Measurements from ENCODE around the gene MINK1. TPM values are rescaled to one million over a fixed set of nuclear protein-coding genes. Genes with fewer than 3 reads are reported as not detected.

Gene MINK1
- total RNA-seq: 10 to 100 TPM; 25.9 to 58.7 (median 42.0) TPM

DNA sequence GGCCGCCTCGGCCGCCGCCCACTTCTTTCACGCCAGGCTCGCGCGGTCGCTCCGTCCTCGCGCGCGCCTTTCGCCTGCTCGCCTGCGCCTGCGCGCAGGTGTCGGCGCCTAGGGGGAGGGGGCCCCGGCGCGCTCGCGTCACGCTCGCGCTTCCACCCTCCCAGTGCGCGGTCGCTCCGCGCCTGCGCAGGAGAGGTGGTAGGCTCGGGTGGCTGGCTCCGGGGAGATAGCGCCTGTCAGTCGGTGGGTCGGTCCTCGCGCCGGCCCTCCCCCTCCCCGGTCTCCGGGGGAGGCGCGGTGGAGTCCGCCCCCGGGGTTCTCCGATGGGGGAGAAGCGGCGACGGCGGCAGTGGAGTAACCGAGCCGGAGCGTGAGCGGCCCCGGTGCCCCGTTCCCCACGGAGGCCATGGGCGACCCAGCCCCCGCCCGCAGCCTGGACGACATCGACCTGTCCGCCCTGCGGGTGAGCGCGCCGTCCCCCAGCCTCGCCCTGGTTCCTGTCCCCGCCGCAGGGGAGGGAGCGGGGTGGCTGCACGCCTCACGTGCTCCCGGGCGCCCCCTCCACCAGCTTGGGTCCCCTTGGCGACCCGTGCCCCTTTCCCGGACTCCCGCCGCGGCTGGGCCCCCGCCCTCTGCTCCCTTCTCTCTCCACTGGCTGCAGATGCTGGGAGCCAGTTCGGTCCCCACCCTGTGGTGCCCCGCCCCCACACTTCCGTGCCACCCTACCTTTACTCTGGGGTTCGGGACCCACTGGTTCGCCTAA is at the start of gene MINK1:
Gene MINK1 (plus strand): TSS at position 163 of the 763 bp plus-strand sequence. CDS start 244 bp downstream, at position 407.
- no peaks in the 10 kb centered on the region for H3K27me3 ChIP-seq
- H3K27ac ChIP-seq: peak within 1 kb of the TSS; percentile 93 to 94
- H3K4me1 ChIP-seq: peaks cover 0 to 20% of the 10 kb centered on the region in 2 donors
- H3K36me3 ChIP-seq: no peaks in the 10 kb centered on the region
- TF ChIP-seq, protein P1, sequence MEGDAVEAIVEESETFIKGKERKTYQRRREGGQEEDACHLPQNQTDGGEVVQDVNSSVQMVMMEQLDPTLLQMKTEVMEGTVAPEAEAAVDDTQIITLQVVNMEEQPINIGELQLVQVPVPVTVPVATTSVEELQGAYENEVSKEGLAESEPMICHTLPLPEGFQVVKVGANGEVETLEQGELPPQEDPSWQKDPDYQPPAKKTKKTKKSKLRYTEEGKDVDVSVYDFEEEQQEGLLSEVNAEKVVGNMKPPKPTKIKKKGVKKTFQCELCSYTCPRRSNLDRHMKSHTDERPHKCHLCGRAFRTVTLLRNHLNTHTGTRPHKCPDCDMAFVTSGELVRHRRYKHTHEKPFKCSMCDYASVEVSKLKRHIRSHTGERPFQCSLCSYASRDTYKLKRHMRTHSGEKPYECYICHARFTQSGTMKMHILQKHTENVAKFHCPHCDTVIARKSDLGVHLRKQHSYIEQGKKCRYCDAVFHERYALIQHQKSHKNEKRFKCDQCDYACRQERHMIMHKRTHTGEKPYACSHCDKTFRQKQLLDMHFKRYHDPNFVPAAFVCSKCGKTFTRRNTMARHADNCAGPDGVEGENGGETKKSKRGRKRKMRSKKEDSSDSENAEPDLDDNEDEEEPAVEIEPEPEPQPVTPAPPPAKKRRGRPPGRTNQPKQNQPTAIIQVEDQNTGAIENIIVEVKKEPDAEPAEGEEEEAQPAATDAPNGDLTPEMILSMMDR (IDR thresholded peaks at IDR 0.05): no peak
- TF ChIP-seq POLR2AphosphoS5 (IDR thresholded peaks at IDR 0.05): peak in 1 of 3 donors; percentile 79
- TF ChIP-seq POLR2A (IDR thresholded peaks at IDR 0.05): peak; percentile 72
- peak within 1 kb of the TSS; percentile 84 to 99 (median 96) for H3K4me3 ChIP-seq
- H3K9me3 ChIP-seq: no peaks in the 10 kb centered on the region
- peak; percentile 79 to 85 for DNase-seq (ENCODE audit: low spot score in 2 of 2)
- intact Hi-C loops (cut with DNase I; ENCODE audit: low total_unique reads): no loop called here

DNA sequence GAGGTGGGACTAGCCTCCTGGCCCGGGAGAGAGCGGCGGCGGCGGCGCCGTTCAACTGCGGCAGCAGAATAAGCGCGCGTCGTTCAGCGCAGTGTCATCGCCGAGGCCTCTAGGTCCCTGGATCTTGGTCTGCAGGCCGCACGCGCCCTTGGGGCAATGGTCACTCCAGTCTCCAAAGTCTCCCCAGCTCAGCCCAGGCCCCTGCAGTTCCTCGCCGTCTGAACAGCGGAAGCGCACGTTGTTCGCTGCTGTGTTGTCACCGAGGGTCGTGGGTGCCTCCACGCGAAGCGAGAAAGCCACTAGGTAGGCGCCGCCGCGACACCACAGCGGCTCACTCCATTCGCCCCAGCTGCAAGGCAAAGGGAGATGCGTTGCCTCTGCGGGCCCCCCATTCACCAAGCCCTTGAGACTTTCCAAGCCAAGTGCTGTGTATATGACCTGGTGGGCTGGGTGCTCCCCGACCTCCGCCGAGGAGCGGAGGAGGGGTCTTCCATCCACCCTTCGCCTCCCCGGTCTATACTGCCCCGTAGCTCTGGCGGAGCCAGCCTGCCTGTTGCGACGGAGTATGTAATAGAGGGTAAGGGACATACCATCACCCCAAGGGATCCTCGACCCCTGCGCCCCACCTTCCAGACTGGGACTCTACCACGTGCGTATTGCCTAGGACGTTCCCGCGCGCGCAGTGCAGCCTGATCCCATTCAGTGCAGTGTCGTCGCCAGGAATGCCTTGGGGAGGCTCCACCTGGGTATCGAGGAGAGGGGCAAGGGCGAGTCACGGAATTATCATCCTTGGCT is 47.6 kb upstream of the MINK1 start:
- Histone ChIP-seq H3K27me3 (peaks cover 4 to 19% of the 10 kb centered on the region in 2 donors), H3K9me3 (no peaks in the 10 kb centered on the region), H3K36me3 (no peaks in the 10 kb centered on the region), H3K4me3 (peak overlapping the region; percentile 32 to 63 (median 32)), H3K4me1 (peaks cover 0 to 7% of the 10 kb centered on the region in 2 donors), H3K27ac (no peak overlapping the region)
- intact Hi-C loops (cut with DNase I; ENCODE audit: low total_unique reads): loop anchor here (5.0 kb wide), 1 partner anchor 107 kb away; no protein-coding TSS in a partner anchor
- no peak for TF ChIP-seq POLR2AphosphoS5 (IDR thresholded peaks at IDR 0.05)
- TF ChIP-seq, protein P1 (IDR thresholded peaks at IDR 0.05): no peak
- DNase-seq (ENCODE audit: low spot score in 2 of 2): no peak

- Histone ChIP-seq H3K4me3 (peak within 1 kb of the TSS; percentile 32 to 63 (median 32)), H3K27me3 (peaks cover 4 to 19% of the 10 kb centered on the region in 2 donors), H3K9me3 (no peaks in the 10 kb centered on the region), H3K27ac (peak within 1 kb of the TSS in 1 of 2 donors; percentile 57), H3K4me1 (peaks cover 0 to 7% of the 10 kb centered on the region in 2 donors), H3K36me3 (no peaks in the 10 kb centered on the region)
- no peak for DNase-seq (ENCODE audit: low spot score in 2 of 2)
- intact Hi-C loops (cut with DNase I; ENCODE audit: low total_unique reads): loop anchor here (5.0 kb wide), 1 partner anchor 106 kb away; no protein-coding TSS in a partner anchor
- TF ChIP-seq POLR2A (IDR thresholded peaks at IDR 0.05) (no peak), POLR2AphosphoS5 (IDR thresholded peaks at IDR 0.05) (no peak)
- TF ChIP-seq, protein P1 (IDR thresholded peaks at IDR 0.05): no peak
Observed at GRCh38 chr17:4786106-4786511, 47.0 kb upstream of the MINK1 start, which contains the start of gene VMO1. VMO1 (minus strand) TSS chr17:4786364; CDS start chr17:4786352, 12 bp downstream.

DNA sequence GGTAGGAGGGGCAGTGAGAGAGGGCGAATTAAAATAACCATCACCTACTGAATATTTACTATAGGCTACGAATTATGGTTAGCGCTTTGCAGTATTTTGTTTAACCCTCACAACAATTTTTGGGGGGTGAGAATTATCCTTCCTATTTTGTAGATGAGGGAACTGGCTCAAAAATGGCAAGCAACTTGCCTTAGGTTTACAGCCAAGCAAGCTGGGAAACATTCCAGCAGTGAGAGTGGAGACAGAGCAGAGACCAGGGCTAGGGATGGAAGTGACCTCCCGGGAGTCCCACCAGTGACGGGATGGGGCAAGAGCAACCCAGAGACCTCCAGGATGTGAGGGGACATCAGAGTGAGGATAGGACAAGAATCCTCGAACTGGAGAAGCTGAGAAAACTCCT is 46.6 kb upstream of the MINK1 start:
- H3K4me1 ChIP-seq: peaks cover 0 to 7% of the 10 kb centered on the region in 2 donors
- no peak overlapping the region for H3K27ac ChIP-seq
- no peak for DNase-seq (ENCODE audit: low spot score in 2 of 2)
- H3K36me3 ChIP-seq: no peaks in the 10 kb centered on the region
- peaks cover 4 to 19% of the 10 kb centered on the region in 2 donors for H3K27me3 ChIP-seq
- H3K4me3 ChIP-seq: peak overlapping the region; percentile 32 to 63 (median 32)
- TF ChIP-seq, protein P1 (IDR thresholded peaks at IDR 0.05): no peak
- TF ChIP-seq POLR2AphosphoS5 (IDR thresholded peaks at IDR 0.05): no peak
- no peak for TF ChIP-seq POLR2A (IDR thresholded peaks at IDR 0.05)
- H3K9me3 ChIP-seq: no peaks in the 10 kb centered on the region
- intact Hi-C loops (cut with DNase I; ENCODE audit: low total_unique reads): loop anchor here (5.0 kb wide), 1 partner anchor 106 kb away; no protein-coding TSS in a partner anchor

Data from breast epithelium (tissue), 4 donors.